B cell (primary cell): ENCODE results near the gene ZNF652.

Source experiments
- EZH2 ChIP-seq: IDR thresholded peaks from 2 replicates; pipeline ENCODE4 v1.6.1; 2012; ENCODE audit warnings: borderline replicate concordance, low read depth, mild to moderate bottlenecking, moderate library complexity, low read length; ENCODE audit not compliant: insufficient read depth, poor library complexity, severe bottlenecking
- TF ChIP-seq, protein P1 (sequence below): fragments of 200-600 bp; IDR thresholded peaks from one replicate; pipeline ENCODE4 v1.8.0; 2022; ENCODE audit warnings: antibody characterized with exemption, mild to moderate bottlenecking

- TF ChIP-seq, protein P1, sequence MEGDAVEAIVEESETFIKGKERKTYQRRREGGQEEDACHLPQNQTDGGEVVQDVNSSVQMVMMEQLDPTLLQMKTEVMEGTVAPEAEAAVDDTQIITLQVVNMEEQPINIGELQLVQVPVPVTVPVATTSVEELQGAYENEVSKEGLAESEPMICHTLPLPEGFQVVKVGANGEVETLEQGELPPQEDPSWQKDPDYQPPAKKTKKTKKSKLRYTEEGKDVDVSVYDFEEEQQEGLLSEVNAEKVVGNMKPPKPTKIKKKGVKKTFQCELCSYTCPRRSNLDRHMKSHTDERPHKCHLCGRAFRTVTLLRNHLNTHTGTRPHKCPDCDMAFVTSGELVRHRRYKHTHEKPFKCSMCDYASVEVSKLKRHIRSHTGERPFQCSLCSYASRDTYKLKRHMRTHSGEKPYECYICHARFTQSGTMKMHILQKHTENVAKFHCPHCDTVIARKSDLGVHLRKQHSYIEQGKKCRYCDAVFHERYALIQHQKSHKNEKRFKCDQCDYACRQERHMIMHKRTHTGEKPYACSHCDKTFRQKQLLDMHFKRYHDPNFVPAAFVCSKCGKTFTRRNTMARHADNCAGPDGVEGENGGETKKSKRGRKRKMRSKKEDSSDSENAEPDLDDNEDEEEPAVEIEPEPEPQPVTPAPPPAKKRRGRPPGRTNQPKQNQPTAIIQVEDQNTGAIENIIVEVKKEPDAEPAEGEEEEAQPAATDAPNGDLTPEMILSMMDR = no peak
- TF ChIP-seq EZH2 = no peak
Measured at GRCh38 chr17:49388290-49388640, 26.2 kb upstream of the ZNF652 start.
